Activated naive CD4-positive, alpha-beta T cell treated with anti-CD3 and anti-CD28 coated beads, Interleukin-2, amount 50 U/mL, for 16 hours (primary cell): ENCODE data around the gene VWA5B1.

Source experiments
- DNase-seq: peaks from one replicate; pipeline ENCODE4 v3.0.0-alpha.2; 2020

Gene VWA5B1

GRCh38 chr1:20324704-20325406 lies 34.2 kb downstream of the VWA5B1 start:
- no peak for DNase-seq

DNA sequence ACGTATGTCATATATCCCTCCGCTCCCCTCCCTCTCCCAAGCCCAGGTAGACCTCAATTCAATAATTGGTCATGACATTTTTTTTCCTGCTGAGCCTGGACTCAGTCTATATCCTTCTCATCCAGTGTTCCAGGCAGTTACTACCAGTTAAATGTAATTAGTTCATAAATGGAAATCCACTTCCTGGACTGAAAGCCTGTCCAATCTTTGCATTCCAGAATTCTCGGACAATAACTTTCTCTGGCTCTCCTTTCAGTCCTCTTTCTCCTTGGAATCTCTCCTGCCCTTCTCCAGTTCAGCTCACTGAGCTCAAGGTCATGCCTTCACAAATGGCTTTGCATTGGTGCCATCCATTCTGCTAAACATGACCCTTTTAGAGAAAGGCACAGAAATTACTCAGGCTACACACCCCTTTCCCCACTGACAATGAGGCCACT lies 34.8 kb downstream of the VWA5B1 start:
- no peak for DNase-seq

GRCh38 chr1:20325844-20326420 lies 35.3 kb downstream of the VWA5B1 start:
- DNase-seq: no peak

DNA sequence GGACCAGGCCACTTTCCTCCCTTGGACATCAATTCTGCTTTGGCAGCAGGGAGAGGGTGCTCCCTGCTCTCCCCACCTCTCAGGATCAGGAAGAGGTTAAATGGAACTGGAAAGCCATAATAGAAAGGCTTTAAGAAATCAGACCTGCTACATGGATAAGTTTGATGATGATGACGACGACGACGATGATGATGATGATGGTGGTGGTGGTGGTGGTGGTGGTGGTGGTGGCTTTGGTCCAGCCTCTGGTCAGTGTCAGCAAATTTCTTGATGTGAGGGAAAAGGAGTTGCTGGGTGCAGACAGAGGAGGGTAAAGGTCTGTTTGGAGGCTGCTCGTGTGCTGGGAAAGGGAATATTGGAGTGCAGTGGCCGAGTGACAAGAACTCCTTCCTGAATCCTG lies 36.8 kb downstream of the VWA5B1 start:
- no peak for DNase-seq

DNA sequence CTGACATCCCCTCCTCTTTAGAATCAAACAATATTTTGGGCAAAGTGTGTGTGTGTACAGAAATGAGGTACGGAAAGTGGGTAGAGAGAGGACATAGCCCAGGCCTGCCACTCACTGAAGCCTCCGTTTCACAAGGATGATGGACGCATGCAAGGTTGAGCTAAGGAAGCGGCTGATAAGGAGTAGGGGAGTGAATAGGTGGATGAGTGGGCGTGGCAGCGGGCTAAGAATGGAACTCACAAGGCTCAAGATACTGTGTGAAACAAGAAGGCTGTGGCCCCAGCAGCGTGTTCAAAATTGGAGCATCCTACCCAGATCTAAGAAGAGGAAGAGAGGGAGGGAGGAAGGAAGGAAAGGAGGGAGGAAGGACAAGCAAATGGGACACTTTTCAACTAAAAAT lies 37.5 kb downstream of the VWA5B1 start:
- no peak for DNase-seq

GRCh38 chr1:20329793-20330542 lies 39.3 kb downstream of the VWA5B1 start:
- no peak for DNase-seq

- no peak for DNase-seq
Observed at GRCh38 chr1:20334103-20334502, 43.4 kb downstream of the VWA5B1 start.

DNA sequence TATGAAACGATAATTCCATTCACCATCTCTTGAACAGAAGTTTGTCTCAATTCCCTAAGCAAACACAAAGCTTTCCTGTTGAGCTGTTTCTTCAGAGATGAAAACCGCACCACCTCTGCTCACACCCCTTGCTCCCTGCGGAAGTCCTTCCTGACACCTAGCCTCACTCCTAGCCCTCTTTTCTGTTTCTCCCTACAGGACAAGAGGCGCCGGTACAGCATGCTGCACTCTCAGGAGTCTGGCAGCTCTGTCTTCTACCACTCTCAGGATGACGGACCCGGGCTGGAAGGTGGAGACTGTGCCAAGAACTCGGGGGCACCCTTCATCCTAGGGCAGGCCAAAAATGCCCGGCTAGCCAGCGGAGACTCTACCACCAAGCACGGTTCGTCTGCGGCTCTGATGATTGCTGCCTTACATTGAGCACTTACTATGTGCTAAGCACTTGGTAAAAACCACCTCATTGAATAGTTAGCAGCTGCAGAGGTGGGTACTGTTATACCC lies 45.5 kb downstream of the VWA5B1 start:
- no peak for DNase-seq

- DNase-seq: no peak
Observed at GRCh38 chr1:20337581-20337980, 46.9 kb downstream of the VWA5B1 start.

DNA sequence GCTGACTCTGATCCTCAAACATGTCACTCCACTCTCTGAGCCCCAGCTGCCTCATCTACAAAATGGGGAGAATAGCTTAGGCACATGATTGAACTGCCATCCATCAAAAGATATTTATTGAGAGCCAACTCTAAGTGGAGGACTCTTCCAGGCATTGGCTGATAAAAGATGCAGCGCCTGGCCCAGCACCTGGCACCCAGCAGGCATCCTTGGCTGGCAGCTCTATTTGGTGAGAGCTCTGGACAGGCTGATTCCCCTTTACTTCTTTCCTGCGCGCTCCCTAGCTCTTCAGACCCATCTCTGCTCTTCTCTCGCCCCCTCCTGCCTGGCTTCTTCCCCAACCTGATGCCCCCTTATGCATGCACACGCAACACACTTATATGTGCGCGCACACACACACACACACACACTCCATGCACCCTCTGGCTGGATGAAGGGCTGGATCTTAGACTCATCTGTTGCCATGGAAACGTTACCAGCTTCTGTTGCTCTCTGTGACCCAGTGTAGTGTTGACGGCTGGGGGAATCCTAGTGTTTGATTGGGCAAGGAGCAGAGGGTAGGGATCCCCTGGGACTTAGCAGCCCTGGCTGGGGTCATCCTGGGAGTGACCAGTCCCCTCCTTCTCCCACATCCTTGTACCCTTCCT lies 49.3 kb downstream of the VWA5B1 start:
- no peak for DNase-seq

DNA sequence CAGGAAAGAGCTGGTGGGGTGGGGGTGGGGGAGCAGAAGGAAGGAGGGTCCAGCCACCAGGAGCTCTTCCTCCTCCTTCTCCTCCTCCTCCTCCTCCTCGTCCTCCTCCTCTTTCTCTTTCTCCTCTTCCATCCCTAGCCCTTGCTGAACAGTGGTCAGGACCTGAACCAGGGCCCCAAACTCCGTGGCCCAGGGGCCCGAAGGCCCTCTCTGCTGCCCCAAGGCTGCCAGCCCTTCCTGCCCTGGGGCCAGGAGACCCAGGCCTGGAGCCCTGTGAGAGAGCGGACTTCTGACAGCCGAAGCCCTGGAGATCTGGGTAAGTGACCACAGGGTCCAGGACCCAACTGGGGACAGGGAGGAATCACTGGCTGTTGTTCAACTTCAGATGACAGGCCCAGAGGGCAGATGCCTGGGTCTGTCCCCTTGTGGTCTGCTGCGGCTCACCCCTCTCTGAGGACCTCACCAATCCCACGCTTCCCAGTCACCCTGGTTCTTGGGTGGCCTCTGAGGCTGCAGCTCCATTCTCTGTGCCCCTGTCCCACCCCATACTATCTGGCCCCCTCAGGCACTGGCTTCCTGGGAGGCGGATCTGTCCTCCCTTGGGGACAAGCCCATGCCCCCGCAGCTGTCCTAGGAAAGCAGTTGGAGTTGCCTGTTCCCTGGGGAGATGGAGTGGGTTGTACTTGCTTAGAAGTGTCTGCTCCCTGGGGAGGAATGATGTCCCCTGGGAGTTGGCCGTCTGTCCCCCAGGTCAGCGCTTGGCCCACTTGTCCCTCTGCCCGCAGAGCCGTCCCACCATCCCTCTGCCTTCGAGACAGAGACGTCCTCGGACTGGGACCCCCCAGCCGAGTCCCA lies 51.8 kb downstream of the VWA5B1 start:
- DNase-seq: no peak

- peak; percentile 40 for DNase-seq
Observed at GRCh38 chr1:20343149-20343937, 52.7 kb downstream of the VWA5B1 start.

DNA sequence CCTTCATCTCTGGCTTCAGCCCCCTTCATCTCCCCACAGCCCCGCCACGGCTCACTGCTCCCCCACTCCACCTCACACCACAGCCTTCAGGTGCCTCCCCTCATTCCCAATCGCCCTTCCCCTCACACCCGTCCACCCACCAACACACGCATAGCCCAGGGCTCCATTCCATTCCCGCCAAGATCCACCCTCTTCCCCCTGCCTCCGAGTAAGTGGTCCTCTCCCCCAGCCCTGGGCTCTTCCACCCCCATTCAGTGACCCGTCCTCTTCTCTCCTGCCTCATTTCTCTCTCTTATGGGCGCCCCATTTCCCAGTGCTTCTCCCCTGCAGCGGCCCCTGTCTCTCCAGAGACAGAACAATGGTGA lies 53.2 kb downstream of the VWA5B1 start:
- DNase-seq: no peak

GRCh38 chr1:20344738-20345137 lies 54.1 kb downstream of the VWA5B1 start:
- no peak for DNase-seq

DNA sequence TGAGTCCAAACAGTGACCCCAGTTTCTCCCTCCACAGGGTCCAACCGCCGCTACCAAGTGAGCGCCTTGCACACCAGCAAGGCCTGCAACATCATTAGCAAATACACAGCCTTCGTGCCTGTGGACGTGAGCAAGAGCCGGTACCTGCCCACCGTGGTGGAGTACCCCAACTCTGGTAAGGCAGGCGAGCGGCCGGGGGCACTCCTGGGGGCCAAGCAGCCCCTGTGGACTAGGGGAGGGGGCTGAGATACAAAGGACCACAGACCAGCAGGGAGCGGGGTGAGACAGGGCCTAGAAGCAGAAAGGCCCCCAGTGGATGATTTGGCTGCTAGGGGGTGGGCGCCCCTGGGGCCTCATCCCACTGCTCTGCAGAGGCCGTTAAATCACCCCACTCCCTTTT lies 54.7 kb downstream of the VWA5B1 start:
- no peak for DNase-seq

GRCh38 chr1:20346433-20346832 lies 55.8 kb downstream of the VWA5B1 start:
- DNase-seq: no peak

GRCh38 chr1:20347699-20348098 lies 57.0 kb downstream of the VWA5B1 start:
- DNase-seq: no peak

DNA sequence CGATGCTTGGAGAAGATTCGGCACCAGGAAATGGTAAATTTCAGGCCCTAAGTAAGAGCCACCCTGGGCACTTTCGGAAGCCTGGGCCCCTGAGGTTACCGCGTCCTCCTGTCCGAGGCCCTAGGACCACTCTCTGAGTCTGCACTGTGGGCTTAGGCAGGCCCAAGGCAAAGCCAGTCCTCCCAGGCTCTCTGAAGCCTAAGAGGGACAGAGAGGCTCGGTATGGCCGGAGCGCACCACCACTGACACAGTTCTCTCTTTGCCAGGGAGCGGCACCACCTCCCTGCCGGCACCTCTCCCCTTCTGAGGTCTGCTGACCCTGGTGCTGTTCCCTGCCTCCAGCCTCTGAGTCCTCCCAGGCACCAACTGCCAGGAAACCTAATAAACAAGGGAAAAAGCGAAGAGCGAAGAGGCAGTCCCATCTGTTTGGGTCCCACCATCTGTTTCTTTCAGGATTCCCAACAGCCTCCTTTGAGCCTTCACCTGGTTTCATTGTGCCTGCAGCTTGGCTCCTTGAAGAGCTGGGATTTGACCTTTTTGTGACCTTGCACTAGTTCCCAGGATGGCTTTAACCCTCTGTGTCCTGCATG lies 57.7 kb downstream of the VWA5B1 start:
- DNase-seq: no peak

DNA sequence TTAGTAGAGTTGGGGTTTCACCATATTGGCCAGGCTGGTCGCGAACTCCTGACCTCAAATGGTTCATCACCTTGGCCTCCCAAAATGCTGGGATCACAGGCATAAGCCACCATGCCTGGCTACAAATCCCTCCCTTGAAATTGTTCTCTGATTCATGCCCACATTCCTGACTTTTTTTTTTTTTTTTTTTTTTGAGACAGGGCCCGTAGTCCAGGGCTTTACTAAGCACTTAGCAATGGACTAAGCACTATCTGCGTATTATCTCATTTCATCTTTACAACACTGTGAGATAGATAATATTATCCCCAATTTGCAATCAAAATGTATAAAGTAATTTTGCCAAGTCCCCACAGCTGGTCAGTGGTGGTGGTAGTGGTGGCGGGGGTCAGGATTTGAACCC lies 58.9 kb downstream of the VWA5B1 start:
- no peak for DNase-seq

- no peak for DNase-seq
Observed at GRCh38 chr1:20349971-20350370, 59.3 kb downstream of the VWA5B1 start.

- DNase-seq: no peak
Observed at GRCh38 chr1:20350421-20350820, 59.7 kb downstream of the VWA5B1 start.
